HL-60 (cell line): ENCODE measurements around the gene ALK.

ENCODE experiments used
- CTCF ChIP-seq: IDR thresholded peaks from one replicate; pipeline ENCODE4 v1.5.1; 2011; ENCODE audit warnings: low read length, control low read depth, inconsistent platforms; ENCODE audit not compliant: insufficient read depth
- REST ChIP-seq: IDR thresholded peaks from 2 replicates; pipeline ENCODE4 v1.6.1; 2012; ENCODE audit warnings: low read depth; ENCODE audit not compliant: insufficient replicate concordance

- TF ChIP-seq CTCF (no peak), REST (no peak)
Observed at GRCh38 chr2:29482867-29483266, 438.5 kb downstream of the ALK start.
